Breast epithelium (tissue), 3 donors: Measurements from ENCODE around the gene HMCN2.

Experiments
- CTCF ChIP-seq, 3 donors: fragments of 450-650 bp; IDR thresholded peaks; one replicate each; pipeline ENCODE4 v1.5.1; 2016 to 2017; ENCODE audit warnings: antibody characterized with exemption in 3 of 3, mild to moderate bottlenecking in 3 of 3, moderate library complexity in 3 of 3
- POLR2A ChIP-seq: fragments of 450-650 bp; IDR thresholded peaks from one replicate; pipeline ENCODE4 v1.6.1; 2016; ENCODE audit warnings: antibody characterized with exemption, mild to moderate bottlenecking, moderate library complexity

DNA sequence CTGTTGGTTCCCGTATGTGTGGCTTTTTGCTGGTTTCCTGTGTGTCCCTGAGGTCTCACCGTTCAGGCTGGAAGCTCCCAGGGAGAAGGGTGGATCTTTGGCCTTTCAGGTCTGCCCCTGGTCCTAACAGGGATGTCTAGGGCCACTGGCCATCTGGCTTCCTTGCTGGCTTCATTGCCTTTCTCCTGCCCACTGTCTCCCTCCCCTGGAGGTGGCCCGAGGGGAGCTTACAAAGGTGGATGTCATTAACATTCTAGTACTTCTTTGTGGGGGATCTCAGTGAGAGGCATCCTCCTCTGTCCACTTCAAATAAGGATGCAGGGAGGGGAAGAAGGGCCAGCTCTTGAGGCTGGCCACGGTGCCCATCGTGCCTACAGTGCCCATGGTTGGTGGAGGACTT lies 35.2 kb downstream of the HMCN2 start:
- TF ChIP-seq CTCF (IDR thresholded peaks at IDR 0.05) (no peak), POLR2A (no peak)
